HepG2 (cell line): Measurements from ENCODE around the gene RHBDD1. TPM values are rescaled to one million over a fixed set of nuclear protein-coding genes. Genes with fewer than 3 reads are reported as not detected.

Source experiments
- ADNP ChIP-seq: sonication (generic); formaldehyde crosslinking; IDR thresholded peaks from 2 replicates; pipeline ENCODE4 v1.4.0; 2020; ENCODE audit warnings: missing genetic modification reagents
- CC2D1A ChIP-seq: sonication (generic); formaldehyde crosslinking; IDR thresholded peaks from 2 replicates; pipeline ENCODE4 v1.8.1; 2023; ENCODE audit warnings: mild to moderate bottlenecking, missing genetic modification reagents
- ELF1 ChIP-seq: sonication (generic); formaldehyde crosslinking; IDR thresholded peaks from 2 replicates; pipeline ENCODE4 v1.4.0; 2020; ENCODE audit warnings: missing genetic modification reagents
- FOXC1 ChIP-seq: sonication (generic); formaldehyde crosslinking; IDR thresholded peaks from 2 replicates; pipeline ENCODE4 v1.8.0; 2022; ENCODE audit warnings: mild to moderate bottlenecking, missing genetic modification reagents, borderline replicate concordance
- KLF12 ChIP-seq: sonication (generic); formaldehyde crosslinking; IDR thresholded peaks from 2 replicates; pipeline ENCODE4 v1.4.0; 2020; ENCODE audit warnings: missing genetic modification reagents, borderline replicate concordance
- MEF2D ChIP-seq: sonication (generic); formaldehyde crosslinking; IDR thresholded peaks from 2 replicates; pipeline ENCODE4 v1.5.1; 2020; ENCODE audit warnings: mild to moderate bottlenecking, missing genetic modification reagents
- MTA1 ChIP-seq: sonication (generic); formaldehyde crosslinking; IDR thresholded peaks from 2 replicates; pipeline ENCODE4 v1.4.0; 2020; ENCODE audit warnings: missing genetic modification reagents, mild to moderate bottlenecking, borderline replicate concordance
- NR3C1 ChIP-seq: sonication (generic); formaldehyde crosslinking; IDR thresholded peaks from 2 replicates; pipeline ENCODE4 v1.4.0; 2020; ENCODE audit warnings: missing genetic modification reagents
- RFX1 ChIP-seq: fragments of 450-650 bp; IDR thresholded peaks from 2 replicates; pipeline ENCODE4 v1.6.1; 2017
- SNAPC2 ChIP-seq: sonication (generic); formaldehyde crosslinking; IDR thresholded peaks from 2 replicates; pipeline ENCODE4 v1.8.1; 2022; ENCODE audit warnings: mild to moderate bottlenecking, missing genetic modification reagents
- SSRP1 ChIP-seq: IDR thresholded peaks from 2 replicates; pipeline ENCODE4 v1.6.1; 2016; ENCODE audit warnings: control low read depth
- STAG1 ChIP-seq: sonication (generic); formaldehyde crosslinking; IDR thresholded peaks from 2 replicates; pipeline ENCODE4 v1.4.0; 2020; ENCODE audit warnings: missing genetic modification reagents
- ZFYVE20 ChIP-seq: sonication (generic); formaldehyde crosslinking; IDR thresholded peaks from 2 replicates; pipeline ENCODE4 v1.8.0; 2023; ENCODE audit warnings: low read depth, mild to moderate bottlenecking, moderate library complexity, missing genetic modification reagents, borderline replicate concordance
- ZKSCAN1 ChIP-seq: fragments of 150-350 bp; IDR thresholded peaks from 2 replicates; pipeline ENCODE4 v1.6.1; 2014; ENCODE audit warnings: low read length
- ZNF260 ChIP-seq: sonication (generic); formaldehyde crosslinking; IDR thresholded peaks from 2 replicates; pipeline ENCODE4 v1.4.0; 2020; ENCODE audit warnings: missing genetic modification reagents, low read depth, mild to moderate bottlenecking, borderline replicate concordance
- ZNF282 ChIP-seq: fragments of 450-650 bp; IDR thresholded peaks from 2 replicates; pipeline ENCODE4 v1.6.1; 2018; ENCODE audit not compliant: partially characterized antibody
- ZNF292 ChIP-seq: sonication (generic); formaldehyde crosslinking; IDR thresholded peaks from 2 replicates; pipeline ENCODE4 v1.8.1; 2022; ENCODE audit warnings: mild to moderate bottlenecking, low read depth, missing genetic modification reagents, borderline replicate concordance
- ZNF30 ChIP-seq: sonication (generic); formaldehyde crosslinking; IDR thresholded peaks from 2 replicates; pipeline ENCODE4 v1.5.0; 2020; ENCODE audit warnings: mild to moderate bottlenecking, missing genetic modification reagents
- ZNF335 ChIP-seq: sonication (generic); formaldehyde crosslinking; IDR thresholded peaks from 2 replicates; pipeline ENCODE4 v1.4.0; 2020; ENCODE audit warnings: missing genetic modification reagents
- ZNF619 ChIP-seq: sonication (generic); formaldehyde crosslinking; IDR thresholded peaks from 2 replicates; pipeline ENCODE4 v1.4.0; 2020; ENCODE audit warnings: mild to moderate bottlenecking, missing genetic modification reagents
- ZNF720 ChIP-seq: sonication (generic); formaldehyde crosslinking; IDR thresholded peaks from 2 replicates; pipeline ENCODE4 v1.4.0; 2020; ENCODE audit warnings: missing genetic modification reagents
- polyA plus RNA-seq, 8 experiments: library from polyadenylated mRNA; depleted of rRNA in 3 of 8; stranded (reverse) in 7 of 8; unstranded in 1 of 8; fragments of >200 nt; fragmentation: Illumina TruSeq in 4 of 8; extraction: Trizol in 4 of 8; gene quantifications; 2 replicates each; pipeline versions ENCODE4 v1.2.1 to v1.2.3, GENCODE V29; 2011 to 2016; ENCODE audit warnings: low read depth in 4 of 8, missing spikeins in 1 of 8, mixed read lengths in 1 of 8; ENCODE audit not compliant: insufficient read depth in 1 of 8
- total RNA-seq, 5 experiments: library from RNA; depleted of rRNA; stranded (reverse); fragments of >200 nt; fragmentation: Illumina TruSeq; extraction: Trizol; gene quantifications; 2 replicates each; pipeline ENCODE4 v1.2.3, GENCODE V29; 2016; ENCODE audit warnings: low read depth in 1 of 5
- TF ChIP-seq, protein P1 (sequence below): sonication (generic); formaldehyde crosslinking; IDR thresholded peaks from 2 replicates; pipeline ENCODE4 v1.5.1; 2020; ENCODE audit warnings: missing genetic modification reagents, mild to moderate bottlenecking, borderline replicate concordance
- TF ChIP-seq, protein P2 (sequence below): sonication (generic); formaldehyde crosslinking; IDR thresholded peaks from 2 replicates; pipeline ENCODE4 v1.4.0; 2020; ENCODE audit warnings: missing genetic modification reagents
- TF ChIP-seq, protein P3 (sequence below): sonication (generic); formaldehyde crosslinking; IDR thresholded peaks from 2 replicates; pipeline ENCODE4 v1.8.0; 2022; ENCODE audit warnings: missing genetic modification reagents, mild to moderate bottlenecking, inconsistent platforms, borderline replicate concordance
- TF ChIP-seq, protein P4 (sequence below): sonication (generic); formaldehyde crosslinking; IDR thresholded peaks from 2 replicates; pipeline ENCODE4 v1.5.1; 2020; ENCODE audit warnings: missing genetic modification reagents, mild to moderate bottlenecking, borderline replicate concordance

The RHBDD1 gene
- total and polyA plus RNA-seq, 2 of the 13 experiments (the other 11 are each of a cell fraction or from before 2014, with no cell fraction given) = 8.2 to 9.5 TPM

DNA sequence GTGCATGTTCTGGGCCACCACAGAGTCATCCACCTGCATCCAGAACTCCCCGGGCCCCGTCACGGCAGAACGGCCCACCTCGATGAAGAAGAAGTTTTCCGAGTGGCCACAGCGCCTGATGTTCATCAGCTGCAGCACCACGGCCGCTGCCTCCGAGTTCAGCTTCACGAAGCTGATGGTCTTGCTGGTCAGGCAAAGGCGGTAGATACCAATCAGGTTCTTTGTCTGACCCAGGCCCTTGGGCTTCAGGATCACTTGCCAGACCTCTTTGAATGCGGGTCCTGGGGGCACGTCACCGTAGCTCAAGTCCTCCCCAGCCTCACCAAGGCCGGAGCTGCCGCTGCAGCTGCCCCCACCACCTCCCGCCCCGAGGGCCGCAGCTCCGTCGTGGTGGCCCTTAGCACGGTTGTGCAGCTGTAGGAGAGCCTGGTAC lies 37.8 kb upstream of the RHBDD1 start (continued):
- TF ChIP-seq, protein P1, sequence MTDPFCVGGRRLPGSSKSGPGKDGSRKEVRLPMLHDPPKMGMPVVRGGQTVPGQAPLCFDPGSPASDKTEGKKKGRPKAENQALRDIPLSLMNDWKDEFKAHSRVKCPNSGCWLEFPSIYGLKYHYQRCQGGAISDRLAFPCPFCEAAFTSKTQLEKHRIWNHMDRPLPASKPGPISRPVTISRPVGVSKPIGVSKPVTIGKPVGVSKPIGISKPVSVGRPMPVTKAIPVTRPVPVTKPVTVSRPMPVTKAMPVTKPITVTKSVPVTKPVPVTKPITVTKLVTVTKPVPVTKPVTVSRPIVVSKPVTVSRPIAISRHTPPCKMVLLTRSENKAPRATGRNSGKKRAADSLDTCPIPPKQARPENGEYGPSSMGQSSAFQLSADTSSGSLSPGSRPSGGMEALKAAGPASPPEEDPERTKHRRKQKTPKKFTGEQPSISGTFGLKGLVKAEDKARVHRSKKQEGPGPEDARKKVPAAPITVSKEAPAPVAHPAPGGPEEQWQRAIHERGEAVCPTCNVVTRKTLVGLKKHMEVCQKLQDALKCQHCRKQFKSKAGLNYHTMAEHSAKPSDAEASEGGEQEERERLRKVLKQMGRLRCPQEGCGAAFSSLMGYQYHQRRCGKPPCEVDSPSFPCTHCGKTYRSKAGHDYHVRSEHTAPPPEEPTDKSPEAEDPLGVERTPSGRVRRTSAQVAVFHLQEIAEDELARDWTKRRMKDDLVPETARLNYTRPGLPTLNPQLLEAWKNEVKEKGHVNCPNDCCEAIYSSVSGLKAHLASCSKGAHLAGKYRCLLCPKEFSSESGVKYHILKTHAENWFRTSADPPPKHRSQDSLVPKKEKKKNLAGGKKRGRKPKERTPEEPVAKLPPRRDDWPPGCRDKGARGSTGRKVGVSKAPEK (CRISPR knock-in tag) = no peak
- no peak for TF ChIP-seq MEF2D
- no peak for TF ChIP-seq ZNF619 (CRISPR knock-in tag)
- TF ChIP-seq, protein P2, sequence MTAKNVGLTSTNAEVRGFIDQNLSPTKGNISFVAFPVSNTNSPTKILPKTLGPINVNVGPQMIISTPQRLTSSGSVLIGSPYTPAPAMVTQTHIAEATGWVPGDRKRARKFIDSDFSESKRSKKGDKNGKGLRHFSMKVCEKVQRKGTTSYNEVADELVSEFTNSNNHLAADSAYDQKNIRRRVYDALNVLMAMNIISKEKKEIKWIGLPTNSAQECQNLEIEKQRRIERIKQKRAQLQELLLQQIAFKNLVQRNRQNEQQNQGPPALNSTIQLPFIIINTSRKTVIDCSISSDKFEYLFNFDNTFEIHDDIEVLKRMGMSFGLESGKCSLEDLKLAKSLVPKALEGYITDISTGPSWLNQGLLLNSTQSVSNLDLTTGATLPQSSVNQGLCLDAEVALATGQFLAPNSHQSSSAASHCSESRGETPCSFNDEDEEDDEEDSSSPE (CRISPR knock-in tag) = no peak
- no peak for TF ChIP-seq ZNF260 (CRISPR knock-in tag)
- TF ChIP-seq SNAPC2 (CRISPR knock-in tag) = 0 out of 2 replicates have a peak, but pooled peaks have one; percentile 21
- TF ChIP-seq ELF1 (CRISPR knock-in tag) = no peak
- no peak for TF ChIP-seq RFX1
- TF ChIP-seq, protein P3, sequence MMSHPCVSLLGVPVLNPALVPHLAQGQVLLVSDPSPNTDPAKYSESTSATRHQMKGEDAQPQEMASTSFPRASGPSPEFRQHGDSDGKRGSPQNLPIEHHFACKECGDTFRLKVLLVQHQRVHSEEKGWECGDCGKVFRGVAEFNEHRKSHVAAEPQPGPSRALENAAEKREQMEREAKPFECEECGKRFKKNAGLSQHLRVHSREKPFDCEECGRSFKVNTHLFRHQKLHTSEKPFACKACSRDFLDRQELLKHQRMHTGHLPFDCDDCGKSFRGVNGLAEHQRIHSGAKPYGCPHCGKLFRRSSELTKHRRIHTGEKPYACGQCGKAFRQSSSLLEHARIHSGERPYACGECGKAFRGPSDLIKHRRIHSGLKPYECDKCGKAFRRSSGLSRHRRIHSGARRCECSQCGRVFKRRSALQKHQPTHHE = no peak
- no peak for TF ChIP-seq ZKSCAN1
- TF ChIP-seq ZNF720 (CRISPR knock-in tag) = no peak
- TF ChIP-seq, protein P4, sequence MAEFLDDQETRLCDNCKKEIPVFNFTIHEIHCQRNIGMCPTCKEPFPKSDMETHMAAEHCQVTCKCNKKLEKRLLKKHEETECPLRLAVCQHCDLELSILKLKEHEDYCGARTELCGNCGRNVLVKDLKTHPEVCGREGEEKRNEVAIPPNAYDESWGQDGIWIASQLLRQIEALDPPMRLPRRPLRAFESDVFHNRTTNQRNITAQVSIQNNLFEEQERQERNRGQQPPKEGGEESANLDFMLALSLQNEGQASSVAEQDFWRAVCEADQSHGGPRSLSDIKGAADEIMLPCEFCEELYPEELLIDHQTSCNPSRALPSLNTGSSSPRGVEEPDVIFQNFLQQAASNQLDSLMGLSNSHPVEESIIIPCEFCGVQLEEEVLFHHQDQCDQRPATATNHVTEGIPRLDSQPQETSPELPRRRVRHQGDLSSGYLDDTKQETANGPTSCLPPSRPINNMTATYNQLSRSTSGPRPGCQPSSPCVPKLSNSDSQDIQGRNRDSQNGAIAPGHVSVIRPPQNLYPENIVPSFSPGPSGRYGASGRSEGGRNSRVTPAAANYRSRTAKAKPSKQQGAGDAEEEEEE (CRISPR knock-in tag) = 0 out of 2 replicates have a peak, but pooled peaks have one; percentile 32
- TF ChIP-seq CC2D1A = no peak
- TF ChIP-seq STAG1 (CRISPR knock-in tag) = no peak
- 0 out of 2 replicates have a peak, but pooled peaks have one; percentile 64 for TF ChIP-seq FOXC1
- TF ChIP-seq NR3C1 = no peak
- TF ChIP-seq ZFYVE20 (CRISPR knock-in tag) = no peak
- TF ChIP-seq ZNF30 (CRISPR knock-in tag) = no peak
- TF ChIP-seq ZNF282 = no peak
- no peak for TF ChIP-seq MTA1
- TF ChIP-seq ZNF335 (CRISPR knock-in tag) = no peak
- TF ChIP-seq ZNF292 (CRISPR knock-in tag) = 0 out of 2 replicates have a peak, but pooled peaks have one; percentile 8
- TF ChIP-seq KLF12 = no peak
- TF ChIP-seq SSRP1 (CRISPR knock-in tag) = no peak
- TF ChIP-seq ADNP (CRISPR knock-in tag) = no peak
